NT2/D1 (cell line): ENCODE measurements around the gene RFTN1.

Experiments
- DNase-seq: peaks from one replicate; pipeline ENCODE4 v3.0.0-alpha.2; 2011; ENCODE audit warnings: low read depth, low spot score
- H3K27me3 ChIP-seq: 2 replicates; pipeline ENCODE4 v1.6.0; 2011; ENCODE audit warnings: mild to moderate bottlenecking; ENCODE audit not compliant: insufficient read length, insufficient read depth
- H3K36me3 ChIP-seq: 2 replicates; pipeline ENCODE4 v1.6.1; 2011; ENCODE audit warnings: mild to moderate bottlenecking, low read length, mixed read lengths; ENCODE audit not compliant: insufficient read depth, insufficient read length
- H3K4me1 ChIP-seq: 2 replicates; pipeline ENCODE4 v1.5.1; 2011; ENCODE audit not compliant: insufficient read depth, insufficient read length
- H3K4me3 ChIP-seq: 2 replicates; pipeline ENCODE4 v1.5.1; 2011; ENCODE audit warnings: low read depth; ENCODE audit not compliant: insufficient read length
- H3K9ac ChIP-seq: 2 replicates; pipeline ENCODE4 v1.6.0; 2011; ENCODE audit warnings: low read depth; ENCODE audit not compliant: insufficient read length
- H3K9me3 ChIP-seq: 2 replicates; pipeline ENCODE4 v1.5.1; 2011; ENCODE audit warnings: mild to moderate bottlenecking, low read length; ENCODE audit not compliant: insufficient read depth
- SUZ12 ChIP-seq: IDR thresholded peaks from 2 replicates; pipeline ENCODE4 v1.6.1; 2011; ENCODE audit not compliant: insufficient read length, insufficient read depth; ENCODE audit errors: extremely low read depth
- YY1 ChIP-seq: IDR thresholded peaks from 2 replicates; pipeline ENCODE4 v1.6.1; 2011; ENCODE audit not compliant: insufficient read length, insufficient read depth
- ZNF274 ChIP-seq: IDR thresholded peaks from 2 replicates; pipeline ENCODE4 v1.6.1; 2011; ENCODE audit warnings: mild to moderate bottlenecking, low read depth, low read length

The RFTN1 gene

GRCh38 chr3:16299746-16300145 is 213.8 kb downstream of the RFTN1 start:
- DNase-seq: no peak
- peaks cover 87% of the 10 kb centered on the region for H3K36me3 ChIP-seq
- H3K27me3 ChIP-seq: no peaks in the 10 kb centered on the region
- H3K4me3 ChIP-seq: no peak overlapping the region
- no peaks in the 10 kb centered on the region for H3K4me1 ChIP-seq
- no peaks in the 10 kb centered on the region for H3K9me3 ChIP-seq
- TF ChIP-seq YY1: no peak
- TF ChIP-seq ZNF274: no peak
- TF ChIP-seq SUZ12: no peak
- H3K9ac ChIP-seq: no peak overlapping the region

GRCh38 chr3:16298891-16299290 is 214.6 kb downstream of the RFTN1 start:
- Histone ChIP-seq H3K9ac (no peak overlapping the region), H3K4me1 (no peaks in the 10 kb centered on the region), H3K9me3 (no peaks in the 10 kb centered on the region), H3K4me3 (no peak overlapping the region), H3K27me3 (no peaks in the 10 kb centered on the region), H3K36me3 (peaks cover 80% of the 10 kb centered on the region)
- DNase-seq: no peak
- TF ChIP-seq YY1: no peak
- no peak for TF ChIP-seq SUZ12
- no peak for TF ChIP-seq ZNF274

GRCh38 chr3:16297997-16298885 is 215.3 kb downstream of the RFTN1 start:
- Histone ChIP-seq H3K9me3 (peaks cover 4% of the 10 kb centered on the region; the same call in 1 of the 2 replicates), H3K36me3 (peaks cover 74% of the 10 kb centered on the region), H3K9ac (no peak overlapping the region), H3K4me1 (no peaks in the 10 kb centered on the region), H3K4me3 (no peak overlapping the region), H3K27me3 (no peaks in the 10 kb centered on the region)
- TF ChIP-seq YY1 (no peak), ZNF274 (no peak), SUZ12 (no peak)
- no peak for DNase-seq

GRCh38 chr3:16295298-16295890 is 218.1 kb downstream of the RFTN1 start:
- no peaks in the 10 kb centered on the region for H3K4me1 ChIP-seq
- no peaks in the 10 kb centered on the region for H3K27me3 ChIP-seq
- DNase-seq: no peak
- peaks cover 47% of the 10 kb centered on the region for H3K36me3 ChIP-seq
- TF ChIP-seq SUZ12 (no peak), ZNF274 (no peak), YY1 (no peak)
- no peak overlapping the region for H3K9ac ChIP-seq
- peaks cover 10% of the 10 kb centered on the region; the same call in 1 of the 2 replicates for H3K9me3 ChIP-seq
- no peak overlapping the region for H3K4me3 ChIP-seq

- peaks cover 10% of the 10 kb centered on the region; the same call in 1 of the 2 replicates for H3K9me3 ChIP-seq
- no peaks in the 10 kb centered on the region for H3K27me3 ChIP-seq
- no peak for TF ChIP-seq YY1
- TF ChIP-seq SUZ12: no peak
- TF ChIP-seq ZNF274: no peak
- no peak overlapping the region for H3K9ac ChIP-seq
- H3K4me1 ChIP-seq: no peaks in the 10 kb centered on the region
- H3K36me3 ChIP-seq: peaks cover 49% of the 10 kb centered on the region
- no peak overlapping the region for H3K4me3 ChIP-seq
- DNase-seq: no peak
Measured at GRCh38 chr3:16294844-16295243, 218.7 kb downstream of the RFTN1 start.

- Histone ChIP-seq H3K9ac (no peak overlapping the region), H3K9me3 (peaks cover 10% of the 10 kb centered on the region; the same call in 1 of the 2 replicates), H3K36me3 (peaks cover 40% of the 10 kb centered on the region), H3K27me3 (no peaks in the 10 kb centered on the region), H3K4me1 (no peaks in the 10 kb centered on the region), H3K4me3 (no peak overlapping the region)
- TF ChIP-seq ZNF274 (no peak), YY1 (no peak), SUZ12 (no peak)
- no peak for DNase-seq
Measured at GRCh38 chr3:16290827-16291196, 222.7 kb downstream of the RFTN1 start.
